Skeletal muscle satellite cell (primary cell): ENCODE results near the gene FEN1.

ENCODE experiments used
- H3K27me3 ChIP-seq: 2 replicates; pipeline ENCODE4 v1.7.0; 2013; ENCODE audit warnings: low read length; ENCODE audit not compliant: control insufficient read depth, insufficient read depth
- H3K36me3 ChIP-seq: 2 replicates; pipeline ENCODE4 v1.7.0; 2013; ENCODE audit warnings: mild to moderate bottlenecking, control low read depth, low read length; ENCODE audit not compliant: insufficient read depth
- H3K4me1 ChIP-seq: 2 replicates; pipeline ENCODE4 v1.7.0; 2013; ENCODE audit warnings: low read length; ENCODE audit not compliant: control insufficient read depth, insufficient read depth
- H3K4me2 ChIP-seq: 2 replicates; pipeline ENCODE4 v1.7.0; 2013; ENCODE audit warnings: mild to moderate bottlenecking, low read length
- H3K4me3 ChIP-seq: 2 replicates; pipeline ENCODE4 v1.7.0; 2013; ENCODE audit warnings: low read length
- H3K9ac ChIP-seq: 2 replicates; pipeline ENCODE4 v1.7.0; 2013; ENCODE audit warnings: mild to moderate bottlenecking, low read depth, low read length, moderate library complexity
- H3K9me3 ChIP-seq: replicated peaks from 2 replicates; pipeline ENCODE4 v1.7.0; 2013; ENCODE audit warnings: mild to moderate bottlenecking, control low read depth, low read length

FEN1 gene

DNA sequence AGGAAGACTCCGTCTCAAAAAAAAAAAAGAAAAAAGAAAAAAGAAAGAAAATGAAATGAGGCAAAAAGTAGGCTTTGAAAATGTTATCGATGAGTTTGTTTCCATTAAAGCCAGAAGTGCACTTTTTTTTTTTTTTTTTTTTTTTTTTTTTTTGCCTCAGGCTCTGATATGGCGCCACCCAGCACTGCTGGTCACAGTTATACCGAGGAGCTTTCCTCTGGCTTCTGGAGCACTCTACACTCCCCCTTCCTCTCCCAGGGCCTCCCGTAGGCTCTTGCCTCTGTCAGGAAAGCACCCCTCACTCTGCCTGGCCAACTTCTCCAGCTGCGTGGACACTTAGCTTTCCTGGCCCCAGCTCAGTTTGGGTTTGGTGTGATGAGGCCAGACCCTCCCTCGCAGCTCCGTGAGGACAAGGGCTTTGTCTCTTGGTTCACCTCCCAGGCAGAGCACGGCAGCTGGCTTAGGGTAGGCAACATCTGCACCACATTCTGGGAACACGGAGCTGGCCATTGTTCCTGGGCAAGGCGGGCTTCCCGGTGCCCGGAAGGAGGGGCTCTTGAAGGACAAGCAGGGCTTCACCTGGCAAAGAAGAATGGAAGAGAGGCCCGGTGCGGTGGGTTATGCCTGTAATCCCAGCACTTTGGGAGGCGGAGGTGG is 52.3 kb downstream of the FEN1 start:
- H3K4me3 ChIP-seq, result no peak overlapping the region
- no peak overlapping the region for H3K4me2 ChIP-seq
- no peak overlapping the region for H3K9ac ChIP-seq
- H3K9me3 ChIP-seq, result no peaks in the 10 kb centered on the region
- no peaks in the 10 kb centered on the region for H3K4me1 ChIP-seq
- H3K27me3 ChIP-seq, result no peaks in the 10 kb centered on the region
- peaks cover 48% of the 10 kb centered on the region for H3K36me3 ChIP-seq

DNA sequence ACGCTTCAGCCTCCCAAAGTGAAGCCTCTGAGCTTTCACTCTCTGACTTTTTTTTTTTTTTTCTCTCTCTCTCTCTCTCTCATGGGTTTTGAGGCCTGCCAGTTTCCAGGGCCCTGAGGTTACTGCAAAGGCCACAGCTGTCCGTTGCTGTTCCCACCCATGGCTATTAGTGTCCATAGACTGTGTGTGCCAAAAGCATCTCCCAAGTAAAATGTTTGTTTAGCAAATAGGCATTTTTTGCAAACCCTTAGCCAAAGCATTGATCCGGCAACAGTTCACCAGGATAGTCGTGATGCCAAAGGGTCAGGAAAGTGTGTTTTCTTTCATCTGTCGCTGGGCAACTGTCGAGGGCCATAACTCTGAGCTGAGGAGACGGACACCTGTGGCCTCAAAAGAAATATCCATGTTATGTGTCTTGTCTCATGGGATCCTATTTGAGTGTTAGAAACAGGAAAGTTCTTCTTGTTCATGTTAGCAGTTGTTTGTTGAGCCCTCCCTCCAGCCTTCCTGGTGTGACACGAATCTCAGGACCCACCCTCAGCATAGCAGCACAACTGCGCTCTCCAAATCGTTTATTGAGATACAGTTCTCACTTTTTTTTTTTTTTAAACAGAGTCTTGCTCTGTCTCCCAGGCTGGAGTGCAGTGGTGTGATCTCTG is 53.8 kb downstream of the FEN1 start:
- H3K4me2 ChIP-seq, result no peak overlapping the region
- H3K27me3 ChIP-seq, result no peaks in the 10 kb centered on the region
- no peak overlapping the region for H3K9ac ChIP-seq
- peaks cover 46% of the 10 kb centered on the region for H3K36me3 ChIP-seq
- H3K4me3 ChIP-seq, result no peak overlapping the region
- H3K4me1 ChIP-seq, result no peaks in the 10 kb centered on the region
- H3K9me3 ChIP-seq, result no peaks in the 10 kb centered on the region
